Forelimb muscle (tissue), 1 donor: Measurements from ENCODE around the gene RSAD1. TPM values are rescaled to one million over a fixed set of nuclear protein-coding genes. Genes with fewer than 3 reads are reported as not detected.

ENCODE experiments used
- DNase-seq: peaks from one replicate; pipeline ENCODE4 v3.0.0-alpha.2; 2013; ENCODE audit warnings: low read depth
- polyA plus RNA-seq: library from polyadenylated mRNA; unstranded; fragments of 120-200 nt; gene quantifications from one replicate; pipeline ENCODE4 v1.2.1, GENCODE V29; 2013; ENCODE audit not compliant: insufficient read length

The RSAD1 gene
- polyA plus RNA-seq, 1 donor, result 37.3 TPM

DNA sequence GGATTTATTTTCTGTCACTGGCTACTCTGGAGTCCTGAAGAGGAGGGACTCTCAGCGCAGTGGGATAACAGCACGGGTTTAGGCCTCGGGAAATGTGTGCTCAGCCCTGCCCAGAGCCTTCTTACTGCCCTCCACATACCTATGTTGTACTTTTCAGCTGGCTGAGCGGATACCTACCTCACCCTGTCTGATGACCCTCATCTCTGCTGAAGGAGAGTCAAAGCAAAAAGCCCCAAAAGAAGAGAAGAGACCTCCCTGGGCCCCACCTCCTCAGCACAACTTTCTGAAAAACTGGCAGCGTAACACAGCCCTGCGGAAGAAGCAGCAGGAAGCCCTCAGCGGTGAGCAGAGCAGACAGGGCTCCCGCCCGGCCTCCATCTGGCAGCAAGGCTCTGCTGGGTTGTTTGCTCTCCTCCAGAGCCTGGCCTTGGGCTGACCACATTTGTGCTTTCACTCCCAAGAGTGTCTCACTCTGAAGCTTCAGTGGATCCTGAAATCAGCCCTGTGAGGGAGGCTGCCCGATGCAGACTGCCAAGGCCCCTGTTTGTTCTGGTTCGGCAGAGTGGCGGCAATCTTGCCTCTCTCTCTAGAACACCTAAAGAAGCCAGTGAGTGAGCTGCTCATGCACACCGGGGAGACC is 39.8 kb downstream of the RSAD1 start:
- no peak for DNase-seq

DNA sequence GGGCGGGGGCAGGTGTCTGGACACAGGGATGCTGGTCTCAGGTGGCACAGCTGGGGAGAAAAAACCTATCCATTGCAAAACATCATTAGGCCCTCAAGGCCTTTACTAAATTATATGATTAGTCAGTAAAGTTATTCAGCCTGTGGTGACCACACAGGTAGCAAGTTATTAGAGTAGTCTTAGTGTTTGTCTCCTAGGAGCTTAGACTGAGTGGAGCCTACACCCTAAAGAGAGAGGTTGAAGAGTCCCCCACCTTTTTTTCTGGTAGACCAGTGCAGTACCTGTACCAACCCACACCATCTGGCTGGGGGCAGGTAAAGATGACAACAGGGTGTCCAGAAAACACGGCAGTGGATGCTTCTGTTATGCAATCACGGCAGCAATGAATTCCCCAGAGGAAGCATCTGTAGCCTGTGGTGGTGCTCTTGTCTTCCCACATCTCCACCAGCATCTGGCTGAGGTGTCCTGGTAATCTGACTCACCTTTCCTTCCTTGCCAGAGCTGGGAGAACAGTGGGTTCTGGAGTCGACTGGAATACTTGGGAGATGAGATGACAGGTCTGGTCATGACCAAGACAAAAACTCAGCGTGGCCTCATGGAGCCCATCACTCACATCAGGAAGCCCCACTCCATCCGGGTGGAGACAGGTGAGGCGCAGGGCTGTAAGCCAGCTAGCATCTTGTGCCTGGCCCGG is 40.6 kb downstream of the RSAD1 start:
- no peak for DNase-seq

DNA sequence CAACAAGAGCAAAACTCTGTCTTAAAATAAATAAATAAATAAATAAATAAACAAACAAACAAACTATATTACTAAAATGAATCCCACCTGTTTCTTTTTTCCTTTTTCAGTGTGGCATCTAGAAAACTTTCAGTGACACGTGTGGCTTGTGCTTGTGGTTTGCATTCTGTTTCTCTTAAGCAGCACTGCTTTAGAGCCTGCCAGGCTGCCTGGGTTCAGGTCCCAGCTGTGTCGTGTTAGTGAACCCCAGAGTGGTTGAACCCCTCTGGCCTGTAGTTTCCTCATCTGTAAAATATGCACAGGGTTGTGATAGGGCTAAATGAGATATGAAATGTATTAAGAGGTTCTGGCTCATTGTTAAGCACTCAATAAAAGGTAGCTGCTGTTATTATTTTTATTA is 41.8 kb downstream of the RSAD1 start:
- no peak for DNase-seq

DNA sequence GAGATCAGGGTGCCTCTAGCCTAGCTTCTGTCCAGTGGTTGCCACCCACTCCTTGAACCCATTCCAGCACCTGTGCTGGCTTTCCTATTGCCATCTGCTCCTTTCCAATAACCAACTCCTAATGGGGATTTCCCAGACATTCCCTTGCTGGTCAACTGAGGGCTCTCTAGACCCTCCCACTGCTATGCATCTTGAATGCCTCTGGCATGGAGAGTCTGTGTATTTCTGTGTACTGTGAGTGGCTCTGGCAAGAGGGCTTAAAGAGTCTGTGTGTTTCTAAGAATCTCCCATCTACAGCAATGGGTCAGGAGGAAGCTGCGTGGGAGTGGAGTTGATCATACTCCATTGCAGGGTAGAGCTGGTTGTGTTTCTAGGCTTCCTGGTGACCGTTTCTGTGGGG is 42.9 kb downstream of the RSAD1 start:
- DNase-seq, result no peak

DNA sequence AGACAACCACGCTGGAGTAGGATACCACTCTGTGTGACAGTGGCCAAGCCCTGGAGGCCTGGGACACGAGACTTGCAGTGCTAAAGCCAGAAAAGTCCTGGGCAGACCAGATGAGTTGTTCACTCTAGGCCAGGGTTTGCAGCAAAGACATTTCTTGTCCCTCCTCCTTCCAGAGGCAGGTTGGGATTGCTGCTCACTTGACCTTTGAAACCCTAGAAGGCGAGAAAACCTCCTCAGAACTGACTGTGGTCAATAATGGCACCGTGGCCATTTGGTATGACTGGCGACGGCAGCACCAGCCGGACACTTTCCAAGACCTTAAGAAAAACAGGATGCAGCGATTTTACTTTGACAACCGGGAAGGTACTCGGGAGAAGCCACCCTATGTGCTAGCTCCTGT is 44.1 kb downstream of the RSAD1 start:
- DNase-seq, result no peak

DNA sequence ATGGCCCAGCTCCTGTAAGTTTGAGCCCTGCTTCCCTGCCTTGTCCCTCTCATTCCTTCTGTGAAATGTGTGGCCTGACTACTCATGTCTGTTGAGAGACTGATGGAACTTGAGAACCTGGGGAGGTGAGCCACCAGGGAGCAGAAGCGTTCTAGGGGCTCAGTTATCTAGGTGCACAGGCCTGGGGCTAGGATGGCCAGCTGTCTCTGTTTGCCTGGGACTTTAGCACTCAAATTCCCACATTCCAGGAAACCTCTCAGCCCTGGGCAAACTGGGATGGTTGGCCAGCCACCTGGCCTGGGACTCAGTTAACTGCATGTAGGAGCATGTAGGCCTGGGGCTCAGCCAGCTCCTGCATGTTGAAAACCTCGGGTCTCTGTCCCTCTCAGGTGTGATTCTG is 44.5 kb downstream of the RSAD1 start:
- no peak for DNase-seq

DNA sequence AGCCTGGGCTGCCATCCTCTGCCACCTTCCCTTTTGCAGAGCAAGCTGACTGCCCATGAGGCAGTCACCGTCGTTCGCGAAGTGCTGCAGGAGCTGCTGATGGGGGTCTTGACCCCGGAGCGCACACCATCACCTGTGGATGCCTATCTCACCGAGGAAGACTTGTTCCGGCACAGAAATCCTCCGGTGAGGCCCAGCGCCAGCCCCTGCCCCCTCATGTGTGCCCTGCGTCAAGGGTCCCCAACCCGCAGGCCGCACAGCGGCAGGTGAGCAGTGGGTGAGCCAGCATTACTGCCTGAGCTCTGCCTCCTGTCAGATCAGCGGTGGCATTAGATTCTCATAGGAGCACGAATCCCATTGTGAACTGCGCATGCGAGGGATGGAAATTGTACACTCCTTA is 46.2 kb downstream of the RSAD1 start:
- DNase-seq, result no peak

DNA sequence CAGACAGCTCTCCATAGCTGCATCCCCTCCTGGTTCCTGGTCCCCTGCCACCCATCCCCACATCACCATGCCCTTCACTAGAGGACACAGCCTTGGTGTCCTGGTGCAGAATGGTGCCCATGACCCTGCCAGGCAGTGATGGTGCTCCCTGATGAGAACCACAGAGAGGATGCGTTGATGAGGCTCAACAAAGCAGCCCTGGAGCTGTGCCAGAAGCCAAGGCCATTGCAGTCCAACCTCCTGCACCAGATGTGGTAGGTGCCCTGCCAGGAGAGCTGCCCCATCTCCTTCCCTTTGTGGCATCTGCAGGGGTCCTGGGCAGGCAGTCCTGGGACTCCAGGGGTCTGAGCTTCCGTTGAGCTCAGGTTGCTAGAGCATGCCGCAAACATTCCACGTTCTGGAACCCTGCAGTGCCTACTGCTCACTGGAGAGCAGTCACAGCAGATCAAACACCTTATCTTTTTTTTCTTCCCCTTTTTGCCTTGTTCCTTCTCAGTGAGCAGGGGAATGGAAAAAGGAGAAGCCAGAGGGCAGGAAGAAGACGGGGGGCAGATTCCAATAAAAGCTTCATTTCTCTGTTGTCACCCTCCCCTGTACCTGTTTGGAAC is 48.6 kb downstream of the RSAD1 start:
- DNase-seq, result no peak

DNA sequence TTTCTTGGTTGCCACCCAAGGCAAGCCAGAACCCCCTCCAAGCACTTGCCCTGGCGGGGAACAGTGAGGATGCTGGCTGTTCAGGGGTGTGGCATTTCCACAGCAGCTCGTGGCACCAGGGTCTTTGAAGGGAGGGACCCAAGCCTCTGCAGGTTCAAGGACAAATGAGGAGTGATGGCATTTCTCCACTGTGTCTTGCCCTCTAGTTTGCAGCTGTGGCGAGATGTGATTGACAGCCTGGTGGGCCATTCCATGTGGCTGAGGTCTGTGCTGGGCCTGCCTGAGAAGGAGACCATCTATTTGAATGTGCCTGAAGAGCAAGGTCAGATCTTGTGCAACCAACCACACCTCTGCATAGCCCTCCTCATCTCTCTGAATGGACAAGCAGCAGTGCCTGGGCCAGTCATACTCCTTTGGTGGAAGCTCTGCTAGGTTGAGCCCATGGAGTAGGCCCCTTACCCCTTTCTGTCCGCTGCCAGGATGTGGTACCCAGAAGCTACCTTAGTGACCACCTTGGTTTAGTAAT is 49.4 kb downstream of the RSAD1 start:
- DNase-seq, result no peak

DNA sequence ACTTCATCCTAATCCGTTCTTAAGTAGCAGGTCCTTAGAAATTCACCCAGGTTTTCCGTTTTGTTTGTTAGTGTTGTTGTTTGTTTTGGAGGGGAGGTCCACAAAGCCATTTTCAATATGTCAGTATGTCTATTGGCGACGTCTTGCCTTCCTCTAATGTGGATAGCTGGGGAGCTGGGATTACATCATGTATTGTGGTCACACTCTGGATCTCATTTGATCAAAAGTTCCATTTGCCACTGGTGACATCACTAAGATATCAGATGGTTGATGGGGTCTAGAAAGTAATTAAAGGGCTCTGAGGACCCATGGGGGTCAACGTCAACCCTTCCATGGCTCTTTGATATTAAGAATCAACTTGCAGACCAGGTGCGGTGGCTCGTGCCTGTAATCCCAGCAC is 51.2 kb downstream of the RSAD1 start:
- DNase-seq, result no peak

DNA sequence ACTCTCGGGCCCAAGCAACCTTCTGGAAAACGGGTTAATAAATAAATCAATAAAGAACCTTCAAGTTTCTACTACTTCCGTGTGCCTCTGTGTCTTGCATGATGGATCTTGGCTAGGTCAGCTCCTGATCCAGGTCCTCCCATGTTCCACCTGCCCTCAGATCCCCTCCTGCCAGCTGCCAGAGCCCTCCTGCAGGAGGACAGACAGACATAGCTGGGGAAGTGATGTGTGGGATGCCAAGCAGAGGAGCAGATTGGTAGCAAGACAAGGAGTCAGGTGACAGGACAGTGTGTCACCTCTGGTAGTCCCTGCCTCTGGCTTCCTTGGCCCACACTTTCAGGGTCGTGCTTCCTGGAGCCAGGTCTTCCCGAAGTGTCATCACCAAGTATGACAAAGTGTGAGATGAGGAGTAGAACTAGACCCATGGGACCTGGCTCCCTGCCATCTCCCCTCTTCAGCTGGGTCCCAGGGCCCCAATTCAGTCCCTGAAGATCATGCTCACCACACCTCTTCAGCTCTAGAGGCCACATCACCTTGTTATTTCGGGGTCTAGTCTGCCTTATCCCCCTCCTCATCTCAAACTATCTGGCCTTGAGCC is 52.9 kb downstream of the RSAD1 start:
- no peak for DNase-seq

DNA sequence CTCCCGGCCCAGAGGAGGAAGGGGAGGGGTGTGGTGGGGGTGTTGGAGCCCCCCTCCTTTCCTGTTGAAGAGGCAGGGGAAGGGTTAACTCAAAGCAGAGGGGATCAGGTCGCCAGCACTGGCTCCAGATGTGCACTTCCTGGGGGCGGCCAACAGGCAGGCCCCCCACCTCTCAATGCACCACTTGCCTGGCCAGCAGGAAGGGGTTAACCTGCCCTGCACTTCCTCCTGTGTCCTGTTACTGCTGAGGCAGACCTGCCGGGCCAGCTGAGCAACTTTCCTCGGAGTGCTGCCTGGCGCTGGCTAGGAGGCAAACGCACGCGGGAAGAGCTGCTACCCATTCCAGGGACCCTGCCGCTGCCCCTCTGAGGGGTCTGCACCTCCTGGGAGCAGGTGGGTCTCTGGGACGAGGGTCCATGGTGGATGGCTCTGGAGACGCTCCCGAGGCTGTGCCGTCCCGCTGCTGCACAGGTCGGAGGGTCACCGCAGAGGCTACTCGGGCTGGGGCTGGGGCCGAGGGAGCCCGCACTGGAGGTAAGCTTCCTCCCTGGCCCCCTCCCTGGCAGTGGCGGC is 53.9 kb downstream of the RSAD1 start, which contains the start of gene EPN3:
EPN3 (plus strand) TSS at position 284 of the 573 bp plus-strand sequence. CDS start 3,822 bp downstream, outside the sequence.
- no peak for DNase-seq

DNA sequence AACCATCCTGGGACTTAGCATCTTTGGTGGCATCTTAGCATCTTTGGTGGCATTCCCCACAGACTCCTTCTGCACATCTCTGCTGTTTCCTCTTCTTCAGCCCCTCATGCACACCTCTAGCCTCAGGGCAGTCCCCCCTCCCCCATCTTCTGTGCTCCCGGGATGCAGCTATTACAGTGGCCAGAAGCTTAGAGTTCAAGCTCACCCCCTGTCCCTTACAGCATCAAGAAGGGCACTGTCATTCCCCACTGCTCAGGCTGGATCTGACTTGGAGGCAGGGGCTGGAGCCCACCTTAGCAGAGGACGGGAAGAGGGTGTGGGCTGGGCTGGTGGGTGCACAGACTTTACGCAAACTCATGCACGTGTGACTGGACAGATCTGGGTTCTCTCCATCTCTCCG is 54.5 kb downstream of the RSAD1 start:
- no peak for DNase-seq

DNA sequence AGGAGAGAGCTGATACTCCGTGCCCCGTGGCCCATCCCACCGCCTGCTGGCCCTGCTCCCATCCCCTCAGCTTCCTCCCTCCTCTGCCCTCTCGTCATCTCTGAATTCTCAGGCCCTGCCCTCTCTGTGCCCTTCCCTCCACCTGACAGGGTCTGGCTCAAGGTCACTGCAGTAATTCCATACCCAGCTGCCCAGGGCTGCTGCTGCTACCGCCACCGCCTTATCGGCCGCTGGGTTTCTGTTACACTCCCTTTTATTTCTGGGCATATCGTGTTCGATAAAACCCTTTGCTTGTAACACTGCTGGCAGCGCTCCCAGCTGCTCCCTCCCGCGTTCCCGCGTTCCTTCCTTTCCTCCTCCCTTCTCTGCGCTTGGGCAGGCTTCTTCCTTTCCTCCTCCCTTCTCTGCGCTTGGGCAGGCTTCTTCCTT is 55.1 kb downstream of the RSAD1 start:
- DNase-seq, result no peak

DNA sequence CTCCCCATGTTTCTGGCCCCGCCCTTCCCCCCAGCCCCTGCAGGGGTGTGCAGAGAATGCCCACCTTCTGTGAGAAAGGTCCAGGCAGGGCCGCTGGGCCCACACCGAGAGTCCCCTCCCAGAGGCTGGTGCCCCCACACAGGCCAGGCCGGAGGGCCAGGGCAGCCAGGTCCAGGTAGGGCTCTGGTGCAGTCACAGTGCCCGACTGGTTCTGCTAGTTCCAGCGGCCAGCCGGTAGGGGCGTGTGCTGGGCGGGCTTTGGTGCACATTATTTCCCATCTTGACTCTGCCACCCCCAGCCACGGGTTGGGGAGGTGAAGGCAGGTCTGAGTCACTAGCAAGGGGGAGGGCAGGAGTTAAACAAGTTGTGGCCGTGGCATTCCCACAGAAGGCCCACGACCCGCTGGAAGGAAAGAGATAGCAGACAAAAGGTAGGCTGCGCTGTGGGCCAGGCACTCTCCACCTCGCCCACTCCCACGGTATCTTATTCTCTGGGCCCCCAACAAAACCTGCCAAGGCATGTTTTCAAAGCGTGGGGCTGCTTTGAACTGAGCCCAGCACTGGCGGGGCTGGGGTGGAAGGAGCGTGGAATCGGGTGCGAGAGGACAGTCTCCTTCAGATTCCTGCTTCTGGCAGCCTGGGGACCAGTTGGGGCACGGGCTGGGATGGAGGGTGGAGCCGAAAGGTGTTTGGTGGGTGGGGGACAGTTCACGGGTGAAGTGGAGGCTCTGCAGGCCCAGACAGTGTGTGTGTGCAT is 55.7 kb downstream of the RSAD1 start:
- no peak for DNase-seq

DNA sequence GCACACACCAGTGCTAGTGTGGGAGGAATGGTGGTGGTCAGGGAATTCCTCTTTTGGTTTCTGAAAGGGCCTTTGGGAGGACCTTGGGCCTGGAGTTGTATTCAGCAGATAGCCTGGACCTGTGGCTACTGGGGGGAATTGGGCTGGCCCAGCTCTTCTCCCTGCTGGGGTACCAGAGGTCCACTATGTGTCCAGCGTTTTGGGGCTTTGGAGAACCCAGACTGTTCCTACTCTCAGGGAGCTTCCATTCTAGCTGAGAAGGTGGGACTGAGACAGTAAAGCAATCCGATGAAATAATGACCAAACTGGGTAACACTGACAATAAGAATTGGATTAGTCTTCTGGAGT is 56.3 kb downstream of the RSAD1 start:
- no peak for DNase-seq

DNA sequence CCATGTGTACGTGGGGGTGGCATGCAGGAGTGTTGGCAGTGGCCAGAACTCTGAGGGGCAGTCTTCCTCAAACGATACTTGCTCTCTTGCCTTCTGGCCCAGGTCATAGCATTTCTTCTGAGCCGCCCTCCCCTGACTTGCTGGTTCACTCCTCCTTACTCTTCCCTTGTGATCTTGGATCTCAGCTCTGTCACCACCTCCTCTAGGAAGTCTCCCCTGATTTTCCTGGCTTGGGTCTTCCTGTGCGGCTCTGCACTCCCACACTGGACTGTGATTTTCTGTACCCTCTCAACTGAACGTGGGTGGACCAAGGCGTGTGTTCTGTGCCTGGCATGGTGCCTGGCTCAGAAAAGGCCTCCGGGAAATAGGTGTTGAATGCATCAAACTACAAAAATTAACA is 56.7 kb downstream of the RSAD1 start:
- no peak for DNase-seq
